Immature natural killer cell (primary cell): ENCODE data around the gene C16orf96. TPM values are rescaled to one million over a fixed set of nuclear protein-coding genes. Genes with fewer than 3 reads are reported as not detected.
A peak's percentile ranks its signal among the peaks of the same experiment; 100 is the strongest.

ENCODE experiments used
- DNase-seq, 3 donors: peaks; one replicate each; pipeline ENCODE4 v3.0.0; 2022; ENCODE audit warnings: mixed read lengths in 1 of 3
- H3K27ac Mint-ChIP-seq, 6 donors: one replicate each; pipeline ENCODE4 v1.8.0; 2020; ENCODE audit warnings: mixed read lengths in 6 of 6, mild to moderate bottlenecking in 5 of 6, inconsistent platforms in 4 of 6, moderate library complexity in 3 of 6
- H3K27me3 Mint-ChIP-seq, 3 donors: one replicate each; pipeline ENCODE4 v1.8.0; 2020 to 2021; ENCODE audit warnings: low read depth in 3 of 3, mild to moderate bottlenecking in 3 of 3, mixed read lengths in 3 of 3, moderate library complexity in 3 of 3, inconsistent platforms in 1 of 3
- H3K36me3 Mint-ChIP-seq, 3 donors: one replicate each; pipeline ENCODE4 v1.8.0; 2020; ENCODE audit warnings: mixed read lengths in 3 of 3, inconsistent platforms in 2 of 3, mild to moderate bottlenecking in 2 of 3
- H3K4me1 Mint-ChIP-seq, 2 donors: one replicate each; pipeline ENCODE4 v1.8.0; 2020; ENCODE audit warnings: inconsistent platforms in 2 of 2, mild to moderate bottlenecking in 2 of 2, mixed read lengths in 2 of 2, moderate library complexity in 1 of 2
- H3K4me3 Mint-ChIP-seq, 5 donors: one replicate each; pipeline ENCODE4 v1.8.0; 2020; ENCODE audit warnings: mild to moderate bottlenecking in 5 of 5, mixed read lengths in 5 of 5, inconsistent platforms in 3 of 5, moderate library complexity in 3 of 5
- H3K9me3 Mint-ChIP-seq, 6 donors: one replicate each; pipeline ENCODE4 v1.8.0; 2020; ENCODE audit warnings: mild to moderate bottlenecking in 6 of 6, mixed read lengths in 6 of 6, inconsistent platforms in 4 of 6, moderate library complexity in 3 of 6
- polyA plus RNA-seq, 3 donors: library from polyadenylated mRNA; unstranded; fragments of 300-500 nt; fragmentation: Illumina TruSeq; gene quantifications; one replicate each; pipeline ENCODE4 v1.2.3, GENCODE V29; 2021

The C16orf96 gene
- polyA plus RNA-seq, 3 donors from 2014 or later, result not detected

DNA sequence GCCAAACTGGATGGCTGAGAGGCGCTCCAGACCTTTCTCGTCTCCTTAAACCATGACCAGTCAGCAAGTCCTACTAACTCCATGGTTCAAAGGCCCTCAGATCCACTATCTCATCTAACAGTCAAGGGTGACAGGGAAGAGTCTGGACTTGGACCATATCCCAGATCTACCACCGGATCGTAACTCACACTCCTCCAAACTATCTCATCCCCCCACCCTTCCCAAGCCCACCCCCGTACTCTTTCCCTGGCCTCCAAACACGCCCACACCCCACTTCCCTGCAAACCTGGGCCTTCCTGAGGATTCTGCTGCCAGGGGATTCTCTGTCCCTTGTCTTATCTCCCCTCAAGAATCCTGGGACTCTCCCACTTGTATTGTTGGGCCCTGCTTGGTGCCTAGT is 22.6 kb upstream of the C16orf96 start:
- DNase-seq, result no peak
- H3K27me3 Mint-ChIP-seq, result peaks cover 1 to 3% (median 2%) of the 10 kb centered on the region in 3 donors
- peak overlapping the region in 1 of 5 donors; percentile 51 for H3K4me3 Mint-ChIP-seq
- peaks cover 0 to 13% (median 0%) of the 10 kb centered on the region in 3 donors for H3K36me3 Mint-ChIP-seq
- H3K9me3 Mint-ChIP-seq, result no peaks in the 10 kb centered on the region
- H3K4me1 Mint-ChIP-seq, result peaks cover 71 to 73% of the 10 kb centered on the region in 2 donors
- peak overlapping the region in 4 of 6 donors; percentile 14 to 93 (median 77) for H3K27ac Mint-ChIP-seq

DNA sequence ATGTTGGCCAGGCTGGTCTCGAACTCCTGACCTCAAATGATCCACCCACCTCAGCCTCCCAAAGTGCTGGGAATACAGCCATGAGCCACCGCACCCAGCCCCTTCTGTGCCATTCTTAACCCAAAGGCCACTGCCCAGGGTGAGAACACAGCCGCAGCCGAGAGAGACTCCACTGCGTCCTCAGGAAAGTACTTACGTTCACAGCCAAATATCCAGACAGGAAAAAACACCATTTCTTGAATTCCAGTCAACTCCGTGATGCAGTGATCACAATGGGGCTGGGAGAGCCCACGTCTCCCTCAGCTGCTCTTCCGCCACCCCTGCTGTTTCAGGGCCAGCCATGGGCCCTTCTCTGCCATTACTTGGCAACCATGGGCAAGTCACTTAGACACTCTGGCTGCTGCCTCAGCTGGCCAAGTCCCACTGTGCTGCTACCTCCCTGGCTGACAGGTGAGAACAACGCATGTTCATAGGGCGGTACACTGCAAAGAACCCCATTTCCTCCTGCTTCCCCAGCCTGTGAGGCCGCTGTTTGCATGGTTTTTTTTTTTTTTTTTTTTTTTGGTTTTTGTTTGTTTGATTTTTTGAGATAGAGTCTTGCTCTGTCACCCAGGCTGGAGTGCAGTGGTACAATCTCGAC is 21.9 kb upstream of the C16orf96 start:
- Mint-ChIP-seq H3K27ac (peak overlapping the region; percentile 81 to 98 (median 93)), H3K4me1 (peaks cover 69 to 72% of the 10 kb centered on the region in 2 donors), H3K27me3 (peaks cover 5 to 8% (median 6%) of the 10 kb centered on the region in 3 donors), H3K36me3 (peaks cover 0 to 13% (median 0%) of the 10 kb centered on the region in 3 donors), H3K4me3 (peak overlapping the region; percentile 50 to 86 (median 61)), H3K9me3 (no peaks in the 10 kb centered on the region)
- DNase-seq, result no peak

GRCh38 chr16:4535627-4536108 is 20.5 kb upstream of the C16orf96 start:
- H3K27me3 Mint-ChIP-seq, result peaks cover 5 to 13% (median 6%) of the 10 kb centered on the region in 3 donors
- no peak for DNase-seq

DNA sequence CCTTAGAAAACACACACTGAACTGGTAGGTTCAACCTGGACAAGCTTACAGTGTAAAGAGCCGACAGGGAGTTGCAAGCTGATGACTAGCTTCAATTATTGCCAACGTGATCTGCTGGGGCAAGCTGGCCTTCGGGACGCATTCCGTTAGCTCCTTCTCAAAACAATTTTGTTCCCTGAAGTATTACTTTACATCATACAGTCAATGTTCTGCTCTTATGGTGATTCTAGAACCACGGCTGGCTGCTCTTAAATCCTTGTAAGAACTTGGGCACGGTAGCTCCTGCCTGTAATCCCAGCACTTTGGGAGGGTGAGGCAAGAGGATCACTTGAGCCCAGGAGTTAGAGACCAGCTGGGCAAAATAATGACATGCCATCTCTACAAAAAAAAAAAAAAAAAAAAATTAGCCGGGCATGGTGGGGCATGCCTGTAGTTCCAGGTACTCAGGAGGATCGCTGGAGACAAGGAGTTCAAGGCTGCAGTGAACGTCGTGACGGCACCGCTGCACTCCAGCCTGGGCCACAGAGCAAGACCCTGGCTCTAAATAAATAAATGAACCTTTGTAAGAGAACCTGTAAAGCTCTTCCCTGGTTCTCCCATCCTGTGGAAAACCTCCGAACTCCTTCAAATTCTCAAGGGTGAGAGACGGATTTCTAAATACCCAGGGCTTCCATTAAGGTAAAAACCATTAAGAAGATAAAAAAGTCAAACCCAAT is 19.6 kb upstream of the C16orf96 start:
- DNase-seq, result no peak
- no peaks in the 10 kb centered on the region for H3K9me3 Mint-ChIP-seq
- H3K27ac Mint-ChIP-seq, result peak overlapping the region; percentile 68 to 93 (median 86)
- H3K4me3 Mint-ChIP-seq, result peak overlapping the region; percentile 74 to 92 (median 85)
- H3K27me3 Mint-ChIP-seq, result peaks cover 6 to 13% (median 7%) of the 10 kb centered on the region in 3 donors
- peaks cover 0 to 13% (median 0%) of the 10 kb centered on the region in 3 donors for H3K36me3 Mint-ChIP-seq
- peaks cover 63 to 66% of the 10 kb centered on the region in 2 donors for H3K4me1 Mint-ChIP-seq

More at GRCh38 chr16:4535627-4536108, 20.5 kb upstream of the C16orf96 start:
- Mint-ChIP-seq H3K4me1 (peaks cover 63 to 66% of the 10 kb centered on the region in 2 donors), H3K36me3 (peaks cover 0 to 13% (median 0%) of the 10 kb centered on the region in 3 donors), H3K4me3 (peak overlapping the region; percentile 50 to 92 (median 85)), H3K27ac (peak overlapping the region; percentile 81 to 98 (median 92)), H3K9me3 (no peaks in the 10 kb centered on the region)

GRCh38 chr16:4537376-4538343 is 18.5 kb upstream of the C16orf96 start:
- H3K4me3 Mint-ChIP-seq, result peak overlapping the region; percentile 74 to 92 (median 85)
- H3K27ac Mint-ChIP-seq, result peak overlapping the region; percentile 63 to 93 (median 78)
- peaks cover 56 to 57% of the 10 kb centered on the region in 2 donors for H3K4me1 Mint-ChIP-seq
- H3K36me3 Mint-ChIP-seq, result peaks cover 0 to 6% (median 0%) of the 10 kb centered on the region in 3 donors
- H3K9me3 Mint-ChIP-seq, result no peaks in the 10 kb centered on the region
- H3K27me3 Mint-ChIP-seq, result peaks cover 6 to 13% (median 7%) of the 10 kb centered on the region in 3 donors
- DNase-seq, result no peak

- Mint-ChIP-seq H3K27me3 (peaks cover 6 to 13% (median 7%) of the 10 kb centered on the region in 3 donors), H3K36me3 (peaks cover 0 to 3% (median 0%) of the 10 kb centered on the region in 3 donors), H3K9me3 (no peaks in the 10 kb centered on the region), H3K4me1 (peaks cover 47 to 48% of the 10 kb centered on the region in 2 donors), H3K27ac (peak within 1 kb of the TSS; percentile 80 to 94 (median 92)), H3K4me3 (peak within 1 kb of the TSS; percentile 80 to 92 (median 85))
- peak; percentile 92 to 94 (median 94) for DNase-seq
Observed at GRCh38 chr16:4538350-4539235, 17.5 kb upstream of the C16orf96 start, which contains the start of gene CDIP1. Gene CDIP1 (minus strand): TSS chr16:4538773. CDS start chr16:4514130, 24,643 bp downstream.

DNA sequence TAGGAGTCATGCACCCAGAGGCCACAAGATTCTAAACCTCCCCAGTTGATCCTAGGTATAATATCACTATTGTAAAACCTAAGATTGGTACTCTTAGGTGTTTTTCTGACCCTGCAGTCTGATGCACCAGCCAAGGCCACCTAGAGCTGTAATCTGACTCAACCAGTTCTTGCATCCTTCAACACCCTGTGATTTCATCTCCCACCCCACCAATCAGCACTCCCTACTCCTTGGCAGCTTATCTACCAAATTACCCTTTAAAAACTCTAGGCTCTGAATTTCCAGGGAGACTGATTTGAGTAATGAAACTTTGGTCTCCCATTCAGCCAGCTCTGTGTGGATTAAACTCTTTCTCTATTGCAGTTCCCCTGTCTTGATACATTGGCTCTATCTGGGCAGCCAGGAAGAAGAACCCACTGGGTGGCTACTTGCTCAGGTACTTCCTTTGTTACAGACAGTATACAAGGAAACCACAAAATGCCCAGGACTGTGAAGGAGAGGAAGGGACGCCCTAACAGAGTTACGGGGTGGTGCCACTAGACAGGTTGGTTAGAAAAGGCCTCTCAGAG is 16.3 kb upstream of the C16orf96 start:
- peak overlapping the region in 4 of 6 donors; percentile 36 to 90 (median 78) for H3K27ac Mint-ChIP-seq
- H3K9me3 Mint-ChIP-seq, result no peaks in the 10 kb centered on the region
- no peak for DNase-seq
- peaks cover 35 to 40% of the 10 kb centered on the region in 2 donors for H3K4me1 Mint-ChIP-seq
- H3K36me3 Mint-ChIP-seq, result no peaks in the 10 kb centered on the region
- H3K27me3 Mint-ChIP-seq, result peaks cover 6 to 10% (median 7%) of the 10 kb centered on the region in 3 donors
- peak overlapping the region in 4 of 5 donors; percentile 6 to 54 (median 38) for H3K4me3 Mint-ChIP-seq

DNA sequence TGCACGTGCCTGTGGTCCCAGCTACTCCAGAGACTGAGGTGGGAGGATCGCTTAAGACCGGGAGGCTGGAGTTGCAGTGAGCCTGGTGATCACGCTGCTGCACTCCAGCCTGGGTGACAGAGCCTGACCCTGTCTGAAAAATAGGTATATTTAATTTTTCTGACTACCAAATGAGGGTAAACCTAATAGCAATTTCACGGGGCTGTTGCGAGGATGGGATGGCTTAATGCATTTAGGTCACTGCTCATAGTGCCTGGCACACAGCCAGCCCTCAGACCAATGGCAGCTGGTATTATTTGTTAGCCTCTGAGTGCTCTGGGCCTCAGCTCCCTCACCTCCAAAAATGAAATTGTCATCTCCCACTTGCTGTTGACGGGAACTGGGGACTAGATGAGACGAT is 11.7 kb upstream of the C16orf96 start:
- Mint-ChIP-seq H3K4me3 (no peak overlapping the region), H3K9me3 (no peaks in the 10 kb centered on the region), H3K4me1 (peaks cover 7 to 11% of the 10 kb centered on the region in 2 donors), H3K27me3 (peaks cover 0 to 5% (median 2%) of the 10 kb centered on the region in 3 donors), H3K27ac (no peak overlapping the region), H3K36me3 (no peaks in the 10 kb centered on the region)
- no peak for DNase-seq

DNA sequence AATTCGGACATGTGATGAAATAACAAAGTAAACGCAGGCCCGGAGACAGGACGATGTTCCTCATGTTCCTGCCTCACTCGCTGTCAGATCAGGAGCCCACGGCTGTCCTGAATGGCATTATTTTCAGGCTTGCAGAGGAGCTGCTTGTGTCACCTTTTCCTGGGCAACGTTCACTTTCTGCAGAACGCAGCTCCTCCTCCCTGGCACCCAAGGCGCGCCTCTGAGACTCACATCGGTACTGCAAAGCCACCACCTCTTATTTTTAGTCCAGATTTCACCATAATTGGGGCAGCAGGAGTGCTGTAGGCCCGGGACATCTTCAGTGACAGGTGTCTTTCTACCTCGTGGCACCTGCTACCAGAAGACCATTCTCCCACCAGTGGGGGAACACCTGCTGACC is 8.0 kb upstream of the C16orf96 start:
- Mint-ChIP-seq H3K36me3 (no peaks in the 10 kb centered on the region), H3K27me3 (peaks cover 2 to 3% (median 3%) of the 10 kb centered on the region in 3 donors), H3K9me3 (no peaks in the 10 kb centered on the region), H3K4me1 (peaks cover 4 to 6% of the 10 kb centered on the region in 2 donors), H3K27ac (no peak overlapping the region), H3K4me3 (no peak overlapping the region)
- DNase-seq, result no peak

DNA sequence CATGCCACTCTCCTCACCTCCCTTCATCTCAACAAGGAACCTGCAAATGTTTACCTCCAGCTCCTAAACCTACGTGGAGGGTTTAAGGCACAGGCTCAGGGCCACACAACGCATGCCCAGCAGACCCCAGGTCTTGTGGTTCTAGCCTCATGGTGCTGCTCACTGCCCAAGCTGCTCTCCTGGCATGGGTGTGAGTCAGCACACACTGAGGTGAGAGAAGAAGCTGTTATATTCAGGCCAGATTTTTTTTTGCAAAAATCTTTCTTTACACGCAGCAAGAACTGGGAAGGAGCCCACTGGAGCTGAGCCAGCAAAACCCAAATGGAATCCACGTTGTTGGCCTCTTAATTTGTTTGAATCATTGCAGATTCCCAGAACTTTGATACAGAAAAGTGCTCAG is 5.5 kb upstream of the C16orf96 start:
- Mint-ChIP-seq H3K4me3 (no peak overlapping the region), H3K27ac (no peak overlapping the region), H3K9me3 (no peaks in the 10 kb centered on the region), H3K36me3 (no peaks in the 10 kb centered on the region), H3K27me3 (peaks cover 2 to 3% (median 3%) of the 10 kb centered on the region in 3 donors), H3K4me1 (peaks cover 4 to 6% of the 10 kb centered on the region in 2 donors)
- DNase-seq, result no peak

- Mint-ChIP-seq H3K4me3 (no peak overlapping the region), H3K4me1 (peaks cover 4 to 6% of the 10 kb centered on the region in 2 donors), H3K27ac (no peak overlapping the region), H3K9me3 (no peaks in the 10 kb centered on the region), H3K36me3 (peaks cover 0 to 3% (median 0%) of the 10 kb centered on the region in 3 donors), H3K27me3 (peaks cover 2 to 5% (median 3%) of the 10 kb centered on the region in 3 donors)
- no peak for DNase-seq
Observed at GRCh38 chr16:4552541-4552940, 3.6 kb upstream of the C16orf96 start.

DNA sequence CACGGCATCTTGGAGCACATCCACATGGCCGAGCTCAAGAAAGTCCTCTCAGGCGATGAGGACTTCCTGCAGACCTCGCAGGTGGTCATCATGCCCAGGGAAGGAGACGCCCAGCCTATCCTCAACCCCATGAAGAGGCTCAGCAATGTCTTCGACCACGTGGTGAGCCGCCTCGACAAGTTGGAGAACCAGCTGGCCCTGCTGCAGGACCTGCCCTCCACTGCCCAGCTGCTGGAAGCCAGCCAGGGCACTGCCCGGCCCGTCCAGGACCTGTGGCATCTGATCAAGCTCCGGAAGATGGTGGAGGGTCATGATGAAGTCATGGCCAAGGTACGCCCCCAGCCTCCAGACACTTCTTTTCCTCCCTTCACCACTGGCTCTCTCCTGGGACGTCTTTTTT is 440 bp downstream of the C16orf96 start:
- no peaks in the 10 kb centered on the region for H3K9me3 Mint-ChIP-seq
- peaks cover 2 to 5% (median 3%) of the 10 kb centered on the region in 3 donors for H3K27me3 Mint-ChIP-seq
- H3K4me3 Mint-ChIP-seq, result no peak overlapping the region
- DNase-seq, result no peak
- H3K4me1 Mint-ChIP-seq, result no peaks in the 10 kb centered on the region
- H3K27ac Mint-ChIP-seq, result no peak overlapping the region
- peaks cover 0 to 3% (median 0%) of the 10 kb centered on the region in 3 donors for H3K36me3 Mint-ChIP-seq
